Tibial nerve (tissue), 4 donors: ENCODE data around the gene GSC2. TPM values are rescaled to one million over a fixed set of nuclear protein-coding genes. Genes with fewer than 3 reads are reported as not detected.

Experiments used
- DNase-seq, 2 donors: peaks; one replicate each; pipeline ENCODE4 v3.0.0-alpha.2; 2019; ENCODE audit warnings: low spot score in 2 of 2
- H3K27ac ChIP-seq, 4 donors: fragments of 200-600 bp; sonication (generic) in 3 of 4; one replicate each; pipeline ENCODE4 v1.5.1; 2017 to 2019; ENCODE audit warnings: mild to moderate bottlenecking in 1 of 4
- H3K27me3 ChIP-seq, 2 donors: fragments of 200-600 bp; sonication (generic) in 1 of 2; one replicate each; pipeline versions ENCODE4 v1.5.1 to v1.6.0; 2017 to 2019
- H3K36me3 ChIP-seq, 3 donors: fragments of 200-600 bp; sonication (generic); one replicate each; pipeline ENCODE4 v1.5.1; 2018 to 2019
- H3K4me1 ChIP-seq, 4 donors: fragments of 200-600 bp; sonication (generic) in 3 of 4; one replicate each; pipeline ENCODE4 v1.5.1; 2017 to 2019
- H3K4me3 ChIP-seq, 4 donors: fragments of 200-600 bp; sonication (generic) in 3 of 4; one replicate each; pipeline ENCODE4 v1.5.1; 2017 to 2019; ENCODE audit warnings: mild to moderate bottlenecking in 1 of 4, moderate library complexity in 1 of 4
- H3K9me3 ChIP-seq, 4 donors: fragments of 200-600 bp; sonication (generic) in 3 of 4; one replicate each; pipeline ENCODE4 v1.5.1; 2017 to 2019
- EP300 ChIP-seq, 2 donors: sonication (generic); formaldehyde crosslinking; IDR thresholded peaks; one replicate each; pipeline ENCODE4 v1.6.1; 2017; ENCODE audit warnings: antibody characterized with exemption in 2 of 2, mild to moderate bottlenecking in 1 of 2
- POLR2A ChIP-seq, 2 donors: fragments of 450-650 bp; IDR thresholded peaks; one replicate each; pipeline ENCODE4 v1.6.1; 2017; ENCODE audit warnings: antibody characterized with exemption in 2 of 2, mild to moderate bottlenecking in 2 of 2, moderate library complexity in 2 of 2
- WGBS, 2 donors: methylation state at CpG; one replicate each; pipeline ENCODE4 v1.1.5; 2018; 5-methylcytosine and 5-hydroxymethylcytosine counted together
- total RNA-seq, 4 donors: library from RNA; depleted of rRNA; stranded (reverse); fragments of >200 nt; gene quantifications; one replicate each; pipeline ENCODE4 v1.1.0, GENCODE V29; 2016
- TF ChIP-seq, protein P1 (sequence below), 5 experiments: fragments of 200-600 bp in 3 of 5; fragments of 450-650 bp in 2 of 5; sonication (generic) in 3 of 5; IDR thresholded peaks; one replicate each; pipeline ENCODE4 v1.5.1; 2016 to 2019; ENCODE audit warnings: antibody characterized with exemption in 5 of 5, mild to moderate bottlenecking in 3 of 5, moderate library complexity in 2 of 5

The GSC2 gene
- total RNA-seq, 4 donors from 2014 or later = not detected

- no peaks in the 10 kb centered on the region for H3K27me3 ChIP-seq
- H3K9me3 ChIP-seq = no peaks in the 10 kb centered on the region
- TF ChIP-seq, protein P1, sequence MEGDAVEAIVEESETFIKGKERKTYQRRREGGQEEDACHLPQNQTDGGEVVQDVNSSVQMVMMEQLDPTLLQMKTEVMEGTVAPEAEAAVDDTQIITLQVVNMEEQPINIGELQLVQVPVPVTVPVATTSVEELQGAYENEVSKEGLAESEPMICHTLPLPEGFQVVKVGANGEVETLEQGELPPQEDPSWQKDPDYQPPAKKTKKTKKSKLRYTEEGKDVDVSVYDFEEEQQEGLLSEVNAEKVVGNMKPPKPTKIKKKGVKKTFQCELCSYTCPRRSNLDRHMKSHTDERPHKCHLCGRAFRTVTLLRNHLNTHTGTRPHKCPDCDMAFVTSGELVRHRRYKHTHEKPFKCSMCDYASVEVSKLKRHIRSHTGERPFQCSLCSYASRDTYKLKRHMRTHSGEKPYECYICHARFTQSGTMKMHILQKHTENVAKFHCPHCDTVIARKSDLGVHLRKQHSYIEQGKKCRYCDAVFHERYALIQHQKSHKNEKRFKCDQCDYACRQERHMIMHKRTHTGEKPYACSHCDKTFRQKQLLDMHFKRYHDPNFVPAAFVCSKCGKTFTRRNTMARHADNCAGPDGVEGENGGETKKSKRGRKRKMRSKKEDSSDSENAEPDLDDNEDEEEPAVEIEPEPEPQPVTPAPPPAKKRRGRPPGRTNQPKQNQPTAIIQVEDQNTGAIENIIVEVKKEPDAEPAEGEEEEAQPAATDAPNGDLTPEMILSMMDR (IDR thresholded peaks at IDR 0.05) = no peak
- TF ChIP-seq EP300 (IDR thresholded peaks at IDR 0.05) = no peak
- no peak for TF ChIP-seq POLR2A (IDR thresholded peaks at IDR 0.05)
- 96 to 97% methylated on average over 17 to 19 of the region's 19 CpGs for WGBS, 2 donors
- DNase-seq = no peak
- no peak overlapping the region for H3K27ac ChIP-seq
- no peak overlapping the region for H3K4me3 ChIP-seq
- peaks cover 0 to 60% (median 10%) of the 10 kb centered on the region in 3 donors for H3K36me3 ChIP-seq
- H3K4me1 ChIP-seq = no peaks in the 10 kb centered on the region
Measured at GRCh38 chr22:19131685-19132015, 18.4 kb downstream of the GSC2 start.

DNA sequence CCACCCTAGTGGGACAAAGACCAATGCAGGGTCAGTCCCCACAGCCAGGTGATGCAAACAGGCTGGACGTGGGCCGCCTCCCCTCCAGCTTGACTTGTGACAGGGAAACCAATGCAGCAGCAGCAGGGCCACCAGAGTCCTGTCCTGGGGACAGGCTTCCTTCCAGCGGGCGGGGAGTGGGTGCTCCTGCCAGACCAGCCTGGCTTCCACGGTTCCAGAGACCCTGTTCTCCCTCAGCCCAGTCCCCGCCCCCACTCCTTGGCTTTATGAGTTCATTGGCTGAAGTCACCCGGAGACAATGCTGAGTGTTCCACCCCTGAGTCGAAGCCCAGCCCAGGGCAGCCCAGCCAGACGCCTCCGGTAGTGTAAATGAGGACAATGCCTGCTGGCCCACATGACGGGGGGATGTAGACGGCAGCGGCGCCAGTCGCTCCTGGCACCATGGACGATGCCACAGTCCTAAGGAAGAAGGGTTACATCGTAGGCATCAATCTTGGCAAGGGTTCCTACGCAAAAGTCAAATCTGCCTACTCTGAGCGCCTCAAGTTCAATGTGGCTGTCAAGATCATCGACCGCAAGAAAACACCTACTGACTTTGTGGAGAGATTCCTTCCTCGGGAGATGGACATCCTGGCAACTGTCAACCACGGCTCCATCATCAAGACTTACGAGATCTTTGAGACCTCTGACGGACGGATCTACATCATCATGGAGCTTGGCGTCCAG lies 19.0 kb downstream of the GSC2 start, which contains the start of gene TSSK2:
Gene TSSK2 (plus strand): TSS at position 350 of the 726 bp plus-strand sequence. CDS start 92 bp downstream, at position 442.
- DNase-seq = no peak
- TF ChIP-seq POLR2A (IDR thresholded peaks at IDR 0.05) (no peak), EP300 (IDR thresholded peaks at IDR 0.05) (no peak)
- TF ChIP-seq, protein P1 (IDR thresholded peaks at IDR 0.05) = no peak
- Histone ChIP-seq H3K4me3 (no peak within 1 kb of the TSS), H3K27me3 (no peaks in the 10 kb centered on the region), H3K9me3 (no peaks in the 10 kb centered on the region), H3K36me3 (peaks cover 0 to 55% (median 10%) of the 10 kb centered on the region in 3 donors), H3K4me1 (no peaks in the 10 kb centered on the region), H3K27ac (no peak within 1 kb of the TSS)
- 85 to 93% methylated on average over 19 to 27 of the region's 27 CpGs for WGBS, 2 donors

DNA sequence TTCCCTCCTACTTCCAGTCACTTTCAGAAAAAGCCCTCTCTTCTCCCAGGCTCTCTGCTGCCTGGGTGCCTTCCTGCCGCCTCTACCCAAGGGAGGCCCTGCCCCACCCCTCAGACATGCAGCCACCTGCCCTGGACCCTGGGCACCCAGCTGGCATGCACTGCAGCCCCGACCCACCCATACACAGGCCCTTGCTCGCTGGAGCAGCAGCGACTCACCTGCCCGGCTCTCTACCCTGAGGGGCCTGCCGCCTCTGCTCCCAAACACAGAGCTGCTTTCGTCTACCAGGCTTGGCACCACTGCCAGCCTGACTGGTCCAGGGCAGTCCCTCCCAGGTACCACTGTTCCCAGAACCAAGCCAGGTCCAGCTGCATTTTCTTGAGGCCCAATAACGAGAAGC lies 20.2 kb downstream of the GSC2 start:
- Histone ChIP-seq H3K27me3 (no peaks in the 10 kb centered on the region), H3K4me1 (peaks cover 0 to under 1% (median 0%) of the 10 kb centered on the region in 4 donors), H3K27ac (no peak overlapping the region), H3K9me3 (no peaks in the 10 kb centered on the region), H3K4me3 (no peak overlapping the region), H3K36me3 (peaks cover 0 to 42% (median 4%) of the 10 kb centered on the region in 3 donors)
- no peak for DNase-seq
- no peak for TF ChIP-seq EP300 (IDR thresholded peaks at IDR 0.05)
- no peak for TF ChIP-seq POLR2A (IDR thresholded peaks at IDR 0.05)
- TF ChIP-seq, protein P1 (IDR thresholded peaks at IDR 0.05) = no peak
- 81 to 84% methylated on average over 8 of the region's 8 CpGs for WGBS, 2 donors

DNA sequence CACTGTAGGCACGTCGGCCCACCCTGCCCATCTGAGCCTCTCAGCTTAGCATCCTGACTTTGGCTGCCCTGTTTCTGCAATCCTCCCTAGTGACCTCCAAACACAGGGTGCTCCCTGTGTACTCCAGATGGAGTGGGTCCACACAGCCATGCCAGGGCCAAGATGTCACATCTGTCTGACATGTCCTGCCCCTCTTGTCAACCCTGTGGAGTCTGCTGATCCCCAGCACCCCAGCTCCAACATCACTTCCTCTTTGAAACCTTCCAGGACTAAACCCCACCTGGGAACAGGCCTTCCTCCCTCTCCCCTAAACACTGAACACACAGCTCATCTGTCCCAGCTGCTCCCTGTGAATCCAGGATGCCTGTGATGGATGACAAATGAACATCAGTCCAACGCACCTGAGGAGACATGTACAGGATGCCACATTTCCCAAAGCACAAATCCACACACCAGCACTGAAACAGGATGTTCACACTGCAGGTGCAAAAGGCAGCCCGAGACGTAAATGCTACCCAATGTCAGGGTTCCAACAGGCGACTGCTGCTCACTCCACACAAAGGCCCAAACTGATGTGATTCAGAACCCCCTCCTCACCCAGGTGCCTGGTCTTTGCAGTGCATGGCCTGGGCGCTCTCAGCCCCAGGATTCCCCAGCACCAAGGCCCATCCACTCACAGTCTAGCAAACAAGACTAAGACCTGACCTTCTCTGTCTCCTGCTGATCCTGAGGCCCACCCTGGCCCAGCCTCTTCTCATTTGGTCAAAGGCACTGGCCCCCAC lies 21.0 kb downstream of the GSC2 start:
- TF ChIP-seq, protein P1 (IDR thresholded peaks at IDR 0.05) = no peak

GRCh38 chr22:19128009-19128401 lies 22.1 kb downstream of the GSC2 start:
- WGBS, 2 donors = 72 to 85% methylated on average over 7 of the region's 7 CpGs
- TF ChIP-seq, protein P1 (IDR thresholded peaks at IDR 0.05) = no peak
- TF ChIP-seq POLR2A (IDR thresholded peaks at IDR 0.05) (no peak), EP300 (IDR thresholded peaks at IDR 0.05) (no peak)
- Histone ChIP-seq H3K4me1 (peaks cover 0 to 4% (median 2%) of the 10 kb centered on the region in 4 donors), H3K27me3 (no peaks in the 10 kb centered on the region), H3K9me3 (no peaks in the 10 kb centered on the region), H3K4me3 (no peak overlapping the region), H3K36me3 (peaks cover 0 to 24% (median 0%) of the 10 kb centered on the region in 3 donors), H3K27ac (no peak overlapping the region)
- no peak for DNase-seq

More for the DNA sequence above, 21.0 kb downstream of the GSC2 start:
- WGBS, 2 donors = 79 to 83% methylated on average over 7 of the region's 7 CpGs
- Histone ChIP-seq H3K4me1 (peaks cover 0 to 2% (median 0%) of the 10 kb centered on the region in 4 donors), H3K36me3 (peaks cover 0 to 35% (median 2%) of the 10 kb centered on the region in 3 donors), H3K9me3 (no peaks in the 10 kb centered on the region), H3K4me3 (no peak overlapping the region), H3K27me3 (no peaks in the 10 kb centered on the region), H3K27ac (no peak overlapping the region)
- DNase-seq = no peak
